ENCODE measurements around the gene CHCHD6. TPM values are rescaled to one million over a fixed set of nuclear protein-coding genes. Genes with fewer than 3 reads are reported as not detected.

The CHCHD6 gene
- total RNA-seq, 1 experiment from 2014 or later, result 40.9 TPM

- H3K36me3 Mint-ChIP-seq, result no peaks in the 10 kb centered on the region
- DNase-seq (ENCODE audit: low spot score) (no peak), ATAC-seq (no peak)
- peaks cover 6% of the 10 kb centered on the region for H3K4me1 Mint-ChIP-seq
- POLR2A ChIA-PET, result no interaction called here
- no peak overlapping the region for H3K4me3 Mint-ChIP-seq
- TF ChIP-seq ATF3 (CRISPR knock-in tag; conservative IDR thresholded peaks at IDR 0.05), result no peak
- TF ChIP-seq MYBL2 (CRISPR knock-in tag; IDR thresholded peaks at IDR 0.05), result no peak
- no peak for TF ChIP-seq ZNF317 (CRISPR knock-in tag; IDR thresholded peaks at IDR 0.05; ENCODE audit: borderline replicate concordance, low read depth)
- no peak for TF ChIP-seq E2F1 (CRISPR knock-in tag; IDR thresholded peaks at IDR 0.05)
- no peak overlapping the region for H3K27ac Mint-ChIP-seq
- no peaks in the 10 kb centered on the region for H3K9me3 Mint-ChIP-seq
- CTCF ChIA-PET, result interaction anchor here (0.6 to 2.3 kb wide), 5 partner anchors 8 to 188 kb away, joined by 3 to 9 read pairs (median 5); partner anchors contain the start of gene PLXNA1
- no peaks in the 10 kb centered on the region for H3K27me3 Mint-ChIP-seq (ENCODE audit: low read depth)
Observed at GRCh38 chr3:126939733-126940132, 235.7 kb downstream of the CHCHD6 start.

- CTCF ChIA-PET, result interaction anchor here (0.6 kb wide), 1 partner anchor 477 kb away, joined by 4 read pairs; no protein-coding TSS in a partner anchor
- no peaks in the 10 kb centered on the region for H3K36me3 Mint-ChIP-seq
- H3K4me1 Mint-ChIP-seq, result peaks cover 6% of the 10 kb centered on the region
- H3K27ac Mint-ChIP-seq, result no peak overlapping the region
- no peak overlapping the region for H3K4me3 Mint-ChIP-seq
- no peaks in the 10 kb centered on the region for H3K9me3 Mint-ChIP-seq
- ATAC-seq (no peak), DNase-seq (ENCODE audit: low spot score) (no peak)
- TF ChIP-seq CREM (CRISPR knock-in tag; IDR thresholded peaks at IDR 0.05), result no peak
- TF ChIP-seq ATF3 (CRISPR knock-in tag; conservative IDR thresholded peaks at IDR 0.05), result no peak
- no peak for TF ChIP-seq NR1H2 (CRISPR knock-in tag; IDR thresholded peaks at IDR 0.05)
- no peak for TF ChIP-seq JAZF1 (CRISPR knock-in tag; IDR thresholded peaks at IDR 0.05)
- TF ChIP-seq NR3C1 (CRISPR knock-in tag; conservative IDR thresholded peaks at IDR 0.05; ENCODE audit: low read depth), result no peak
- TF ChIP-seq ZNF425 (CRISPR knock-in tag; conservative IDR thresholded peaks at IDR 0.05), result no peak
- no peak for TF ChIP-seq CTCF (IDR thresholded peaks at IDR 0.05)
- TF ChIP-seq E2F5 (CRISPR knock-in tag; IDR thresholded peaks at IDR 0.05), result no peak
- no peak for TF ChIP-seq ELF4 (CRISPR knock-in tag; IDR thresholded peaks at IDR 0.05; ENCODE audit: low read depth)
- no peak for TF ChIP-seq ZNF263 (CRISPR knock-in tag; IDR thresholded peaks at IDR 0.05; ENCODE audit: low read depth)
- no peak for TF ChIP-seq ZNF281 (CRISPR knock-in tag; IDR thresholded peaks at IDR 0.05)
- TF ChIP-seq ESRRA (CRISPR knock-in tag; IDR thresholded peaks at IDR 0.05; ENCODE audit: borderline replicate concordance), result no peak
- no peak for TF ChIP-seq E2F1 (CRISPR knock-in tag; IDR thresholded peaks at IDR 0.05)
- TF ChIP-seq SMAD4 (CRISPR knock-in tag; IDR thresholded peaks at IDR 0.05), result no peak
- no peak for TF ChIP-seq GABPB1 (CRISPR knock-in tag; IDR thresholded peaks at IDR 0.05)
- H3K27me3 Mint-ChIP-seq (ENCODE audit: low read depth), result no peaks in the 10 kb centered on the region
- POLR2A ChIA-PET, result no interaction called here
Observed at GRCh38 chr3:126941721-126942270, 237.8 kb downstream of the CHCHD6 start.

Data from WTC11 (cell line).